Hematopoietic multipotent progenitor cell treated with erythropoietin and hydrocortisone succinate and interleukin-3 and kit ligand, for 6 days (in vitro differentiated cells): Measurements from ENCODE around the gene PITX2.
A peak's percentile ranks its signal among the peaks of the same experiment; 100 is the strongest.

Experiments used
- DNase-seq: peaks from one replicate; pipeline ENCODE4 v3.0.0-alpha.2; 2015

The PITX2 gene

DNA sequence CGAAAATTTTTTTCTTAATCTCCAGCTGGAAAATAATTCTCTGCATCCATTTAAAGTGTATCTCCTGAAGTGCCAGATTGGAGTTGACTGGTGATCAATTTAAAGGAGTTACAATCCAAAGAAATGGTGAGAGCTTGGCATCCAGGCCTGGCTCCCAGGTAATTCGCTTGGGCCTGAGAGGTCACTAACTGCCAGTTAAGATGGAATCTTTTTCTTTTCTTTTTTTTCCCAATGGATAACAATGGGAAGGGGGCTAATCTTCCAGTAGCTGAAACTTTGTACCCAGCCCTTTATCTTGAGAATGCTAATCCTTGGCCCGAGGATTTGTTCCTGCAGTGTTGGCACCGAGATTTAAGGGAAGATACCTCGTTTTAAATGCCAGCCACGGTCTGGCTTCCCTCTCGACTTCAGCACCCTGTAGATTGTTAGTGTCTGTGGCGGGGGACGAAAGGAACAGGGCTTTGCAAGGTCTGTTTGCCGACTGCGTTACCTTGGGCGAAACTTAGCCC lies 13.3 kb upstream of the PITX2 start:
- DNase-seq = no peak

- no peak for DNase-seq
Observed at GRCh38 chr4:110635163-110635865, 12.4 kb upstream of the PITX2 start.

DNA sequence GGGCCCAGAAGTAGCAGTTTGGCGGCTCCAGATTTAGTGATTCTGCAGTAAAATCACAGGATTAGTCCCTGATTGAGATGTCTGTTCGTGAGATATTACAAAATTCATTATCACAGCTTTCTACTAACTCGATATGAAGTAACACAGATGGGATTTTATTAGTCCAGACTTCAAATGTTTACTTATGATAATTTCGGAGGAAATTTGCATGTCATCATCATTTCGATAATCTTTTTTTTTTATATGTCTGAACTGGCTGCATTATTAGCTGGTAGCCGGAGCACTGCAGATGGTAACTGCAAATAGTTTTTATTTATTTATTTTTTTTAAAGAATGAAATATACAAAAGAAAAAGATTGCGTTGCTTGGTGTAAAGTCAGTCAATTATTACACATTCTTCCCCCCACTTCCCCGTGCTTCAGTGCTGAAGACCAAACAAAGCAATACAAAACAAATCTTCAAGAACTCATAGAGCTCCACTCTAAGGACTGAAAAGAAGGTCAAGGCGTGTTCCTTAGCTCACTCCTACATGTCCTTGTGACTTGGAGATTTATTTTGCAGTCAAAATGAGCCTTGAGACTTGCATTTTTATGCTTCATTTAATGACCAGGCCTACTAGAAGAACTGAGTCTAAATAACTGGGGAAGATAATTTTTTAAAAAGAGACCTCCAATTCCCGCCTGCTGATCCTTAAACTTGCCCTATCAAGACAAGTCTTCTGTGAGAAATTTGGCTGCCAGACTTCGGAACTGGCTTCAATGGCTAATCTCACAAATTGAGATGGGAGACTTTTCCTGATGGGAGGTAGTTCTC lies 11.7 kb upstream of the PITX2 start:
- no peak for DNase-seq

DNA sequence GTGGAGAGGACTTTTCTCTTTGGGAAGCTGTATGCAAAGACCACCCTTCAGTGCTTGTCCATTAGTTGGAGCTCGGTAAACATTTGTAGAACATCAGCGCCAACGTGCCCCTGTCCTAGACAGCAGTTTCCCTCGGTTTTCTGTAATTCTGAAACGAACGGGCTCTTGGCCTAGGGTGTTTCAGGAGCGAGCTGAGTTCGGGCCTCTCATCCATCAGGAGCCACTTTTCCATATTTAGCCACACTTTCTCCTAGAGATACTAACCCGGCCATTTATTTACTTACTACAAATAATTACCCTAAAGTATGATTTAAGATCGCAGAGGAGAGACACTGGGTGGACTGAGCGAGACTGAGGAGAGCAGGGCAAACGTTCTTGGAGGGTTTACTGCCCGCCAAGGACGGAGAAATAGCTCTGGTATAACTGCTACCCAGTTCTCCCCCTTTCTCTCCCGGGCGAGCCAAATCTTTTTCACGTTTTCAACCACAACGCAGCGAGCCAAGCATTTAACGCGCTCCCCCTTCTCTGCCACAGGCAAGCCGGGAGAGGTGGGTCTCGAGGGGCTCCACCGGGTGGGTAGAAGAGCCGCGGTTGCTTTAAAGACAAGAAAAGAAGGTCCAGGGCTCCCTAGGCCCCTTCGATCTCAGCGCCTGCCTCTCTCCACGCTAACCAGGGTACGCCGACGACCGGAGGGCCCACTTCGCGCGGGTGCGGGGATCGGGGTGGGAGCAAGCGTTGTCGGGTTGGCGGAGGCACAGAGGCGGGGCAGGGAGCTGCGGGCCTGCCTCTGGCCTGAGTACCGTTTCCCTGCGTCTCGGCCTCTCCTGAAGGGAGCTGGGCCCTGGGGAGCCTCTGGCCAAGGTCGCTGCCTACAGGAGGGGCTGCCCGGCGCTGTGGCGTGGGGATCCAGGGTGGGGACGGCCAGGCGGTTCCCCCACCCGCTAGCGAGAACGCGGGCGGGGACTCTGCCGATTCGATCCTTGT lies 10.8 kb upstream of the PITX2 start:
- DNase-seq = no peak

DNA sequence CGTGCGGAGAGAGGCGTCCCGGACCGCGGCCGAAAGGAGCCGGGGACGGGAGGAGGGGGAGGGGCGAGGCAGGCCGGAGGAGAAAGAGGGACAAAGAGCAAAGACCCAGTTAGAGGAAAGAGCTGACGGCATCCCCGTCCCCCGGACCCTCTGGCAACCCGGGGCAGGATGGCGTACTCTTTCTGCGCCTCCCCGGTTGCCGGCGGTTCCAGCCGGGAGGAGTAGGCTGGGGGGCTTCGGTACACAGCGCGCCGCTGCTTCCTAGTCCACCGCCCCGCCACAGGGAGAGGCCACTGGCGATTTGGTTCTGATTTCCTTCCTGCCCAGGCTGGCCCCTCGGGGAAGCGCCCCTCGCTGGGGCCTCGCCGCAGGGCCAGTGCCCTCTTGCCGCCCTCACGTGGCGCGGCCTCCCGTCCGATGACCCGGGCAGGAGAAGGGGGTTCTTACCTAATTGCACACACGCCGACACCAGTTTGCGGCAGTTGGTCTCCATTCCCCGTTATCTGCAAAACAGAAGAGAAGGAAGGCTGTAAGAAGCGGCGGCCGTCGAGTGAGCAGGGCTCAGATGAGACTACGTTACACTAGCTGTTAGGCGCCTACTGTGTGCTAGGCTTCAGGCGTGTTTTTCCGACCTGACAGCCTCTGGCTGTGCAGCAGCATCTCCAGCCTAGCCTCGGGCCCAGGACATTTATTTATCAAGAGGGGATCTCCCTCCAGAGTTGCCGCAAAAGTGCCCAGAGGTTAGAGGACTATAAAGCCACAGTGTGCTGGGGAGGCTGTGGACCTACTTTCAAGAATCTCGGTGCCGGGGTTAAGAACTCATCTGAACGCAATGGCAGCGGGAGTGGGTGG lies 9.9 kb upstream of the PITX2 start:
- no peak for DNase-seq

- peak; percentile 86 for DNase-seq
Observed at GRCh38 chr4:110631584-110632505, 9.0 kb upstream of the PITX2 start.

DNA sequence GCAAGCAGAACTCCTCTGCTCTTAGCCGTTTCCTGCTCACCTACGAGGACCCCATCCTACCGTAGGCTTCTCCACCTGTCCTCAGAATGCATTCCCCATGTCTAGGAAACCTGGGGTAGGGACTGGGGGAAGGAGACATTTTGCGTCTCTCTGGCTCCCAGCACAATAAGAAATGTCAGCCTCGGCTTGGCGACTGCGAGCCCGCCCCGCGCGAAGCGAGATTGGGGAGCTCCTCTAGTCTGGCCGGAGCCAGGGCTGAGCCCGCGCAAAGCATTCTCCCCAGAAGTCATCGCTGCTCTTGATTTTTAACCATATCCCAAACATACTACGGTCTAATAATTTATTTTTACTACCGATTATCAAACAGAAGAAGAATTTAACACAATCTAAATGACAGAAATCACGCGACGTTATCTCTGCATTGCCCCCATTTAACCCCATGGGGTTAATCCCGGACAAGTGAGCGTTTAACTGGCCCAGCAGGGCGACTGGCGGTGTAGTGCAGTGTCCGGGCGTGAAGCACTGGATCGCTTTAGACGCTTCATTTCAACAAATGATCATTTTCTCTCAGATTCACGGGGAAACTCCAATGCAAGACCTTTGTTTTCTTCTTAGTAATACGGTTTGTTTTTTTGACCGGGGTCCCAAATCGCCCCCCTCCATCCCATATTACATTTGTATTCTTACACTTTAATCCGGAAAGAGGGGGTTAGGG lies 8.0 kb upstream of the PITX2 start:
- no peak for DNase-seq

- no peak for DNase-seq
Observed at GRCh38 chr4:110629780-110630687, 7.2 kb upstream of the PITX2 start.

DNA sequence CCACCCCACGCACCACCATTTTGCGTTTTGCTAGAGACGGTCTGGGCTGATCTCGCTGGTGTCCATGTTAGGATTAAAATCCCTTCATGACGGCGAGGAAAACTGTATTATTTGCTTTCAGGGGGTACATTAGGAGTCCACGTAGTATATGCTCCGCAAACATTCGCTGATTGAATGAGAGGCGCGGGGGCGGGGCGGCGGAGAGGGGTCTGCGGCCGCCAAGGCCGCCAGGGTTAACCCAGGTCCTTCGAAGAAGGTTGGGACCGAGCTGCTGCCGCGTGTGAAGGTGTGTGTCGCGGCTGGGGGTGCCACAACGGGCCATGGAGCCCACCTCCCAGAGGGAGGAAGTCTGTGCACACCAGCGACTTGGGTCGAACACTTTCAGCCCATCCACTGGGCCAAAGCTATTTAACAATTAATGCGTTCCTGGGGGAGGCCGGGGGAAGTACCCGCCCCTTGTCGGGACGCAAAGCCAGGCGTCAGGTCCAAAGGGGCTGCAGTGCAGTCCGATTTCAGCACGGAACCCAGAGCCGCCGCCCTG lies 6.4 kb upstream of the PITX2 start:
- DNase-seq = no peak

DNA sequence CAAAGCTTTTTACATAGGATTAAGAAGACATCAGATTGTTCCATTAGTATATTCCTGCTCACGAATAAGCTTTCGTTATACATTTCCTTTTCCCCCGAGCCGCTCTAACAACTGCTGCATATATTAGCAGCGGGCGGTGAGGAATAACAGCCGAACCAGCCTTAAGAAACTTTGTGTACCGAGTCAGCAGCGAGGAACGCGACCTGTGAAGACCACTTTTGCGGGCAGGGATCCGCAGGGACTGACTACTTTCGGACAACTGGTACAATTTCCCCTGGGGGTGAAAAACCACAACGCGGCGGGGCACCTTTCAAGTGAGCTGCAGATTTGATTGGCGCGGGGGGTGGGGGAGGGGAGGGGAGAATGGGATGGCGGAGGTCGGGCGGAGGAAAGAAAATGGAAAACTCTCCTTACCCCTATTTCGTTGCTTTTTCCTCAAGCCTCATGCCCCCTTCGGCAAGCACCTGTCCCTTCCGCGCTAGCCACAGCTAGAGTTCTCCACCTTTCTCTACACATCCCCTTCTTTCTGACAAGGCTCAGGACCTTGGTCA lies 5.9 kb upstream of the PITX2 start:
- DNase-seq = no peak

DNA sequence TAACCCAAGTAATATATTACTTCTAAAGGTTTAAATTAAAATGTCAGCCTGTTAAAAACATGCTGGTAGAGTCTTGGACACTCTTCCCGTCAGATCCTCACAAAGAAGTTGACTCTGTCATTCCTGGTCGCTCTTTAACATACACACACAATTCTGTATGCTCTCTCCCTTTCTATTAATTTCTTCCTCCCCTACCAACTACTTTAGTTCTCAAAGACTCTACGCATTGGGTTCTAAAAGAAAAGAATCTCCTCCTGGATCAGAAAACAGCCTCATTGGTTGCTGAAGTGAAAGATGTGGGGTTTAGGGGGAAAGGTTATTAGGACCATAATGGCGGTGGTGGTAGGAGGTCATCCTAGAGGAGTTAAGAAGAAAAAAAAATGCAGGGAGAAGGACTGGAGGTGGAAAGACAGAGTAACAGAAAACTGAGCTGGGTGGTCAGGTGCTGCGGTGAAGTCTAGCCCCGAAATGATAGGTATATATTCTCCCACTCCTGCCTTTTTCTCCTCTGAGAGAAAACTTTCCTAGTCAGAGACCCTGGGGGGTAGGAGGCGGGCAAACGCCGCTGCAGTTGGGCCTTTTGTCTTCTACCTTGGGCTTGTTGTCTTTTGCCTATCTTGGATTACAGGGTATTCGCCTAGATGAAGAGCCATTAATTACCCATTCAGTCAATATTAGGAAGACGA lies 5.2 kb upstream of the PITX2 start:
- no peak for DNase-seq

- DNase-seq = no peak
Observed at GRCh38 chr4:110626532-110627153, 3.8 kb upstream of the PITX2 start.

DNA sequence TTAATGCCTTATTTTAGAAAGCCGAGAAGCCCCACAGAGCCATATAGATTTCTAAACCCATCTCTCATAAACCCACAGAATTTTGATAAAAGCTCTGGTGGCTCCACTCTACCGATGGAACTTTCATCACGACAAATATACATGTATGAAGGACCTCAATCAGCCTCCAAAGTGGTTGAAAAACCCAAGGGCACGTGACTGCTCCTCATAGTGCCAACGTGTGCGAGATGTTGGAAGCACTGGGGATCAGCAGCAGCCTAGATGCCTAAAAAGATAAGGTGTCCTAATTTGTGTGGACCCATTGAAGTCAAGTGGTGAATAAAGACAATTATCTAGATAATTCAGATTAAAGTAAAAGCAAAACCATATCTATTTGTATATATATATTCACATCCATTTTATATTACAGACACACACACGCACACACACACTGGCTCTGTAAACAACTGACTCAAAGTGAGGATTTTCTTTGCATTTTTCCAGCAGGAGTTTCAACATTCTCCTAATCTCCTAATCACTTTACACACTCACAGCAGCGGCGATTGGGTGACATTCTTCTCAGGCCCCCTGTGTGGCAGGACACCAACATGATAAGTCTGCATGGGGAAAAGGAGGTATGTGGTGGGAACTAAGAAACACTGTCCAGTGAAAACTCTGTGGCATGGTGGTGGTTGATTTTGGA lies 2.8 kb upstream of the PITX2 start:
- no peak for DNase-seq

DNA sequence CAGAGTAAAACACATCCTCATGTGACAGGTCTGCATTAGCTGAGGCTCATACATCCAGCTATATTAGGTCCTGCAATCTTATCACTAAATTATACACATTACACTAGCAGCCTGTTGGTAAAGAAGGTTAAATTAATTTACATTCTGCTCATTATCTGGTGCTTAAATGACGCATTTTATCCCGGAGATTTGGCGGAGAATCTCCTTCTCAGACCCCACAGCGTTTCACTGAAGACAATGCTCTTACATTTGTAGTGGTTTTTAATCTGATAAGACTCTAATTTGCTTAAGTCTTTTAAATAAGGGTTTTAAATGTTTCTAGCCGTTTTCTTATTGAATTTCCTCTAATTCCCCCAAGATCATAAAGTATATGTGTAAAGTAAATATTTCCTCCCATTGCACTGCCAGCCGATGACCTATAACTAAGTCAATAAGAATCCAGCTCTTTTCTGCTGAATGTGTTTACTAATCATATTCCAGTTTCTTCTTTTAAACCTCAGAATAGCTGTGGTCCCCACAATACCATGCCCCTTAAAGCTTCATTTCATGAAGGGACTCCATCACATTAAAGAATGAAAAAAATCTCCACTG lies 2.1 kb upstream of the PITX2 start:
- DNase-seq = no peak

- DNase-seq = no peak
Observed at GRCh38 chr4:110624398-110624780, 1.5 kb upstream of the PITX2 start.

DNA sequence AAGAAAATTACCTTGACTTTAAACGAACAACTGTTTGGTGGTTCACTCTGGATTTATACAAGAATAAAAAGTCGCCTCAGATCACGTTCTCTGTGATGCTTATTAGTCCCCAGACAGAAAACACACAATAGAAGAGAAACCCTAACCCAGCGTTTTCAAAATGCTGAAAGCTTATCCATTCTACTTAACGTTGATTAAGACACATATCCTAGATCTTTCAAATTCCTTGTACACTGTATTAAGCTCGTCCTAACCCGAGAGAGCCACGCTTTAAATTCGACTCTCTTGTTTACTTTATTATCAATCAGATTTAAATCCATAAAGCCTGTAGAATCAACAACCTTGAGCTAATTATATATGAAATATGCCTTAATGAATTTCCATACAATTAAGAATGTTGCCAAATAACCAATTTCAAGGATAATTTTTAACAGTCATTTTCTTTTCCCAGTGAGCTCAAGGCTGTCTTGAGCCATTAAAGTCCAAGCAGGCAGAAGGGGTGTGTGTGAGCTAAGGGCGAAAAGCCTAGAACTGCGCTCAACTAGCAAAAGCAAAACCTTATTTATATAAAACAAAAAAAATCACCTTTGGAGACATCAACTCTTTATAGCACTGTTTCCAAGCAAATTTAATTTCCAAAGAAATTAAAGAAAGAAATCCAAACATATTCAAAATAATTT lies 981 bp upstream of the PITX2 start:
- DNase-seq = no peak
